Activated CD8-positive, alpha-beta T cell treated with anti-CD3 and anti-CD28 coated beads for 36 hours (primary cell): ENCODE measurements around the gene SETD4. TPM values are rescaled to one million over a fixed set of nuclear protein-coding genes. Genes with fewer than 3 reads are reported as not detected.
A peak's percentile ranks its signal among the peaks of the same experiment; 100 is the strongest.

Experiments
- ATAC-seq: fragments of 200-7000 bp; cut with Tn5 transposase; one replicate; pipeline ENCODE4 v1.10.0; 2021; ENCODE audit warnings: mild to moderate bottlenecking, moderate library complexity
- CTCF ChIA-PET: fragments of 350-600 bp; sonication (Branson Sonifier 250); formaldehyde crosslinking; loops from one replicate; lab custom pipeline; 2021; ENCODE audit warnings: antibody characterized with exemption; lab: Charles Lee
- POLR2A ChIA-PET: fragments of 350-600 bp; sonication (Branson Sonifier 250); formaldehyde crosslinking; loops from one replicate; lab custom pipeline; 2021; ENCODE audit warnings: antibody characterized with exemption; lab: Charles Lee
- DNase-seq: peaks from one replicate; pipeline ENCODE4 v3.0.0-alpha.2; 2020
- H3K27ac Mint-ChIP-seq: one replicate; pipeline ENCODE4 v1.8.0; 2021; ENCODE audit warnings: mild to moderate bottlenecking, mixed read lengths
- H3K27me3 Mint-ChIP-seq: one replicate; pipeline ENCODE4 v1.8.0; 2021; ENCODE audit warnings: mixed read lengths
- H3K36me3 Mint-ChIP-seq: one replicate; pipeline ENCODE4 v1.8.0; 2021; ENCODE audit warnings: low read depth, mixed read lengths
- H3K4me1 Mint-ChIP-seq: one replicate; pipeline ENCODE4 v1.8.0; 2021; ENCODE audit warnings: low read depth, mixed read lengths
- H3K4me3 Mint-ChIP-seq: one replicate; pipeline ENCODE4 v1.8.0; 2021; ENCODE audit warnings: mild to moderate bottlenecking, moderate library complexity, mixed read lengths
- H3K9me3 Mint-ChIP-seq: one replicate; pipeline ENCODE4 v1.8.0; 2021; ENCODE audit warnings: mixed read lengths
- intact Hi-C: fragments of 100-400 bp; cut with micrococcal nuclease; formaldehyde crosslinking; loops from one replicate; pipeline ENCODE4 v1.10.0; 2022
- total RNA-seq, 2 experiments: library from RNA; stranded (reverse); gene quantifications; one replicate each; pipeline ENCODE4 v1.2.3, GENCODE V29; 2021
- TF ChIP-seq, protein P1 (sequence below): fragments of 200-600 bp; IDR thresholded peaks from one replicate; pipeline ENCODE4 v1.8.0; 2022; ENCODE audit warnings: antibody characterized with exemption, mild to moderate bottlenecking

SETD4 gene
- total RNA-seq, 2 experiments from 2014 or later: 18.5 to 19.1 TPM

DNA sequence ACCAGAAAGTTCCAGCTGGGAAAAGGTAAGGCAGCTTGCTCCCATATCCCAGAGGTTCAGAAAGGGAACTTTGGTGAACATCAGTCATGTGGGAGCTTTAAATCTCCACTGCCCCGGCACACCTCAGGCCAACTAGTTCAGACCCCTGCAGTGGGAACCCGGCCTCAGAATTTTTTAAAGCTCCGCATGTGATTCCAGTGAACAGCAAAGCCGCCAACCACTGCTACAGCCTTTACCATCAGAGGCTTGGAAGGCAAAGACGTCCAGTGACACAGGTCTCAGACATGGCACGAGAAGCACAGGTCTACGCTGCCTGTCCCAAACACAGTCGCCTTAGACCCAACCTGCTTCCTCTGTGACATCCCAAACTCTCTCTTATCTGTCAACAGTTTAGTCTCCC lies 31.0 kb downstream of the SETD4 start:
- ChIA-PET POLR2A (no interaction called here), CTCF (interaction anchor here (0.6 to 2.7 kb wide), 8 partner anchors 11 to 1337 kb away, joined by 3 to 10 read pairs (median 3); no protein-coding TSS in a partner anchor)
- no peaks in the 10 kb centered on the region for H3K36me3 Mint-ChIP-seq
- no peak for DNase-seq
- peaks cover 4% of the 10 kb centered on the region for H3K4me1 Mint-ChIP-seq
- H3K27ac Mint-ChIP-seq: no peak overlapping the region
- ATAC-seq: no peak
- H3K4me3 Mint-ChIP-seq: no peak overlapping the region
- TF ChIP-seq, protein P1, sequence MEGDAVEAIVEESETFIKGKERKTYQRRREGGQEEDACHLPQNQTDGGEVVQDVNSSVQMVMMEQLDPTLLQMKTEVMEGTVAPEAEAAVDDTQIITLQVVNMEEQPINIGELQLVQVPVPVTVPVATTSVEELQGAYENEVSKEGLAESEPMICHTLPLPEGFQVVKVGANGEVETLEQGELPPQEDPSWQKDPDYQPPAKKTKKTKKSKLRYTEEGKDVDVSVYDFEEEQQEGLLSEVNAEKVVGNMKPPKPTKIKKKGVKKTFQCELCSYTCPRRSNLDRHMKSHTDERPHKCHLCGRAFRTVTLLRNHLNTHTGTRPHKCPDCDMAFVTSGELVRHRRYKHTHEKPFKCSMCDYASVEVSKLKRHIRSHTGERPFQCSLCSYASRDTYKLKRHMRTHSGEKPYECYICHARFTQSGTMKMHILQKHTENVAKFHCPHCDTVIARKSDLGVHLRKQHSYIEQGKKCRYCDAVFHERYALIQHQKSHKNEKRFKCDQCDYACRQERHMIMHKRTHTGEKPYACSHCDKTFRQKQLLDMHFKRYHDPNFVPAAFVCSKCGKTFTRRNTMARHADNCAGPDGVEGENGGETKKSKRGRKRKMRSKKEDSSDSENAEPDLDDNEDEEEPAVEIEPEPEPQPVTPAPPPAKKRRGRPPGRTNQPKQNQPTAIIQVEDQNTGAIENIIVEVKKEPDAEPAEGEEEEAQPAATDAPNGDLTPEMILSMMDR: no peak
- no peaks in the 10 kb centered on the region for H3K9me3 Mint-ChIP-seq
- intact Hi-C loops: loop anchor here (10.0 kb wide), 1 partner anchor 85 kb away; no protein-coding TSS in a partner anchor
- H3K27me3 Mint-ChIP-seq: no peaks in the 10 kb centered on the region

DNA sequence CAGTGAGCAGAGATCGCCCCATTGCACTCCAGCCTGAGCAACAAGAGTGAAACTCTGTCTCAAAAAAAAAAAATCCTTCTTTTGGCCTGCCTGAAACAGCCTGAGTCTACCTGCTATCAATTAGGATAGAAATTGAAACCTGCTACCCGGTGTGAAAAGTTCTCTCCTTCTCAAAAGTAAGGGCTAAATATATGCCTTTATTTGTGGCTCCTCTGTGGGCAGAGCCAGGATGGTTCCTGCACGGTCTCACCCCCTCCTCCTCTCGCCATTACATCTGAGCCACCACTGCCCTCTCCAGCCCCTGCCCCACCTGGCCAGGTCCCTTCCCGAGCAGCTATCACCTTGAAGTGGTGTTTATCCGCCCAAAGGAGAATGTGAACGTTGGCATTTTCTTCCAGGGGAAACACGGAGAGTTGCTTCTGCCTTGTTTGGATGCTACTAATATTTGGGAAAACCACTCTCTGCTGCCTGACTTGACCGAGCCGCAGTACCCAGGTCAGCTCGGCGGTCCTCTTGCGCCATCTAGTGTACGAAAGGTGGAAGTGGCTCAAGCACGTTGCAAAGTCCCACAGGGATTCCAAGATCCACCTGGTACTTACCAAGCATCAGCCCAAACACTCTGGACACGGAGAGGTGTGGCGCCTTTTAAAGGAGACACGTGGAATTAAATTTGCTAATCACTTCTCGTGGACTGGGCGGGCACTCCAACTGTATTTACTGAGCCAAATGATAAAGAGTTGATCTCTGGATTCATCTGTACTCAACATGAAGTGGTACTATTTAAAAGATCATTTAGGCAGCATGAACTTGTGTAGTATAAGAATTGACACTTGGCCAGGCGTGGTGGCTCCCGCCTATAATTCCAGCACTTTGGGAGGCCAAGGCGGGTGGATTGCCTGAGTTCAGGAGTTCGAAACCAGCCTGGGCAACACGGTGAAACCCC lies 31.9 kb downstream of the SETD4 start:
- ChIA-PET POLR2A (no interaction called here), CTCF (interaction anchor here (0.7 to 2.7 kb wide), 22 partner anchors 10 to 1336 kb away, joined by 3 to 10 read pairs (median 3); no protein-coding TSS in a partner anchor)
- Mint-ChIP-seq H3K27ac (no peak overlapping the region), H3K27me3 (no peaks in the 10 kb centered on the region), H3K4me3 (no peak overlapping the region), H3K9me3 (no peaks in the 10 kb centered on the region), H3K36me3 (no peaks in the 10 kb centered on the region), H3K4me1 (peaks cover 4% of the 10 kb centered on the region)
- peak; percentile 73 for DNase-seq
- peak; percentile 86 for ATAC-seq
- intact Hi-C loops: loop anchor here (10.0 kb wide), 1 partner anchor 84 kb away; no protein-coding TSS in a partner anchor
- TF ChIP-seq, protein P1: peak; percentile 99

DNA sequence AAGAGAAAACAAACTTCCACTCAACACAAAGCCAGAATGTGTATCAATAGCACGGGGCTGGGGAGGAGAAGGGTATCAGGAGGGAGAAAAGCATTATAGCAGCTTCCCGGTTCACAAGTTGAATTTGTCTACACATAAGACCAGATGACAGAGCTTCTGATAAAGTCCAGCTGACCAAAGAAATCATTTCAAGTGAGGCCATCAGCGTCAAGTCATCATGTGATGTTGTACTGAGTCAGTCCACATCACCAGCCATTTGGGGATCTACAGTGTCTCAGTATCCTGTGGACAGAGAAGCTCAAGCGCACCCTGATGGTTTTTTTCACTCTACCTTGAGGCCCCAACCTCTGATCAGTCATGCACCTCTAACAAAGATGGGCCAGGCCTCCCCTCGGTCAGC lies 33.0 kb downstream of the SETD4 start:
- POLR2A ChIA-PET: interaction anchor here (0.6 kb wide), 1 partner anchor 9 kb away, joined by 3 read pairs; no protein-coding TSS in a partner anchor
- Mint-ChIP-seq H3K27ac (no peak overlapping the region), H3K4me1 (peaks cover 4% of the 10 kb centered on the region), H3K4me3 (no peak overlapping the region), H3K9me3 (no peaks in the 10 kb centered on the region), H3K27me3 (no peaks in the 10 kb centered on the region), H3K36me3 (no peaks in the 10 kb centered on the region)
- CTCF ChIA-PET: interaction anchor here (0.8 to 2.7 kb wide), 14 partner anchors 9 to 1335 kb away, joined by 3 to 10 read pairs (median 4); no protein-coding TSS in a partner anchor
- no peak for ATAC-seq
- DNase-seq: no peak
- TF ChIP-seq, protein P1: no peak
- intact Hi-C loops: loop anchor here (10.0 kb wide), 1 partner anchor 83 kb away; no protein-coding TSS in a partner anchor

DNA sequence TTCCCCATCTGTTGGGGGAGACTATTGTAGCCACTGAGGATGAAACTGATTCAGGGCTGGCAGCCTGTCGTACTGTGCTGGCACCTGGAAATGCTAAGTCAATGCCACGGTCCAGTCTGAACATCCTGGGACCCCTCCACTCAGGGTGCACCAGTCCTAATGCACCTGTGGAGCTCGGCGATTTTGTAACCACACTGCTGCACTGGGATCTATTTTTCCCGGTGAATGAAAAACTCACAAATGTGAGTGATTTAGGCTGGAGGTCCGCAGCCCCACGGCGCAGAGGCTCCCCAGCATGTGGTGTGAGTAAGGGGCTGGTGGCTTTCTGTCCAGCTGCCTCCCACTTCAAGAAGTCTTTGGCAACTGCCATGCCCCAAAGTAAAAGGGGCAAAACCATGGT lies 35.5 kb downstream of the SETD4 start:
- Mint-ChIP-seq H3K4me1 (peaks cover 4% of the 10 kb centered on the region), H3K4me3 (no peak overlapping the region), H3K27ac (no peak overlapping the region), H3K27me3 (no peaks in the 10 kb centered on the region), H3K9me3 (no peaks in the 10 kb centered on the region), H3K36me3 (peaks cover 1% of the 10 kb centered on the region)
- DNase-seq (no peak), ATAC-seq (no peak)
- intact Hi-C loops: loop anchor here (10.0 kb wide), 1 partner anchor 80 kb away; no protein-coding TSS in a partner anchor
- ChIA-PET POLR2A (no interaction called here), CTCF (no interaction called here)
- TF ChIP-seq, protein P1: no peak
